Esophagus (tissue), 2 donors: ENCODE data around the gene PHACTR2. TPM values are rescaled to one million over a fixed set of nuclear protein-coding genes. Genes with fewer than 3 reads are reported as not detected.
A peak's percentile ranks its signal among the peaks of the same experiment; 100 is the strongest.

Experiments
- H3K27ac ChIP-seq, 2 donors: one replicate each; pipeline ENCODE4 v1.5.1; 2013; ENCODE audit warnings: low read depth in 2 of 2, mild to moderate bottlenecking in 2 of 2, inconsistent platforms in 1 of 2, low read length in 1 of 2, moderate library complexity in 1 of 2
- H3K27me3 ChIP-seq, 2 donors: one replicate each; pipeline ENCODE4 v1.6.1; 2013; ENCODE audit warnings: low read length in 2 of 2, control low read depth in 1 of 2, mild to moderate bottlenecking in 1 of 2; ENCODE audit not compliant: insufficient read depth in 2 of 2, control insufficient read depth in 1 of 2
- H3K36me3 ChIP-seq, 2 donors: one replicate each; pipeline ENCODE4 v1.6.1; 2013; ENCODE audit warnings: low read length in 1 of 2; ENCODE audit not compliant: control insufficient read depth in 2 of 2, insufficient read depth in 2 of 2
- H3K4me1 ChIP-seq, 2 donors: one replicate each; pipeline ENCODE4 v1.6.1; 2013; ENCODE audit warnings: low read length in 1 of 2; ENCODE audit not compliant: control insufficient read depth in 2 of 2, insufficient read depth in 2 of 2
- H3K4me3 ChIP-seq, 2 donors: one replicate each; pipeline ENCODE4 v1.5.1; 2013; ENCODE audit warnings: low read length in 2 of 2, mild to moderate bottlenecking in 2 of 2, low read depth in 1 of 2, moderate library complexity in 1 of 2
- H3K9me3 ChIP-seq, 2 donors: one replicate each; pipeline ENCODE4 v1.6.1; 2013; ENCODE audit warnings: mild to moderate bottlenecking in 2 of 2, low read depth in 1 of 2, low read length in 1 of 2, moderate library complexity in 1 of 2; ENCODE audit not compliant: control insufficient read depth in 2 of 2, insufficient read depth in 1 of 2
- WGBS, 2 donors: extraction: QIAGEN DNeasy Blood & Tissue Kit; methylation state at CpG; one replicate each; pipeline ENCODE4 v1.1.7; 2013; 5-methylcytosine and 5-hydroxymethylcytosine counted together
- polyA plus RNA-seq, 2 donors: library from polyadenylated mRNA; stranded (reverse); fragments of 200-250 nt; gene quantifications; one replicate each; pipeline ENCODE4 v1.2.3, GENCODE V29; 2013
- donor health status: healthy with polysubstance abuse.
- donor health status: Bipolar disorder and iron deficiency.

Gene PHACTR2
- polyA plus RNA-seq, 2 donors = 12.3 to 13.2 TPM

- H3K36me3 ChIP-seq = no peaks in the 10 kb centered on the region
- WGBS, 2 donors = 85 to 88% methylated on average over 6 of the region's 6 CpGs
- peak overlapping the region; percentile 4 to 28 for H3K27ac ChIP-seq
- H3K4me3 ChIP-seq = no peak overlapping the region
- H3K4me1 ChIP-seq = peaks cover 4 to 6% of the 10 kb centered on the region in 2 donors
- H3K9me3 ChIP-seq = no peaks in the 10 kb centered on the region
- no peaks in the 10 kb centered on the region for H3K27me3 ChIP-seq
Measured at GRCh38 chr6:143742070-143742954, 64.5 kb downstream of the PHACTR2 start.

- 59 to 78% methylated on average over 3 of the region's 3 CpGs for WGBS, 2 donors
- H3K36me3 ChIP-seq = no peaks in the 10 kb centered on the region
- no peaks in the 10 kb centered on the region for H3K27me3 ChIP-seq
- H3K9me3 ChIP-seq = no peaks in the 10 kb centered on the region
- no peak overlapping the region for H3K4me3 ChIP-seq
- no peak overlapping the region for H3K27ac ChIP-seq
- H3K4me1 ChIP-seq = peaks cover 4 to 6% of the 10 kb centered on the region in 2 donors
Measured at GRCh38 chr6:143742955-143743255, 65.1 kb downstream of the PHACTR2 start.

- H3K27ac ChIP-seq = peak overlapping the region; percentile 13 to 22
- H3K36me3 ChIP-seq = no peaks in the 10 kb centered on the region
- no peak overlapping the region for H3K4me3 ChIP-seq
- WGBS, 2 donors = 53% methylated on average over 12 of the region's 12 CpGs
- H3K9me3 ChIP-seq = no peaks in the 10 kb centered on the region
- no peaks in the 10 kb centered on the region for H3K27me3 ChIP-seq
- H3K4me1 ChIP-seq = peaks cover 4 to 6% of the 10 kb centered on the region in 2 donors
Measured at GRCh38 chr6:143743301-143744166, 65.8 kb downstream of the PHACTR2 start.

GRCh38 chr6:143744551-143745165 is 66.9 kb downstream of the PHACTR2 start:
- Histone ChIP-seq H3K4me3 (no peak overlapping the region), H3K27ac (peak overlapping the region in 1 of 2 donors; percentile 73), H3K27me3 (no peaks in the 10 kb centered on the region), H3K9me3 (no peaks in the 10 kb centered on the region), H3K4me1 (peaks cover 4 to 6% of the 10 kb centered on the region in 2 donors), H3K36me3 (no peaks in the 10 kb centered on the region)
- 38 to 45% methylated on average over 8 of the region's 8 CpGs for WGBS, 2 donors

- 42 to 43% methylated on average over 22 of the region's 22 CpGs for WGBS, 2 donors
- no peaks in the 10 kb centered on the region for H3K36me3 ChIP-seq
- peaks cover 4 to 6% of the 10 kb centered on the region in 2 donors for H3K4me1 ChIP-seq
- no peaks in the 10 kb centered on the region for H3K9me3 ChIP-seq
- H3K4me3 ChIP-seq = no peak overlapping the region
- H3K27ac ChIP-seq = peak overlapping the region in 1 of 2 donors; percentile 46
- H3K27me3 ChIP-seq = no peaks in the 10 kb centered on the region
Measured at GRCh38 chr6:143745166-143746133, 67.7 kb downstream of the PHACTR2 start.

GRCh38 chr6:143746202-143747119 is 68.7 kb downstream of the PHACTR2 start:
- Histone ChIP-seq H3K27ac (peak overlapping the region; percentile 13 to 47), H3K4me1 (peaks cover 4 to 6% of the 10 kb centered on the region in 2 donors), H3K27me3 (no peaks in the 10 kb centered on the region), H3K4me3 (no peak overlapping the region), H3K36me3 (no peaks in the 10 kb centered on the region), H3K9me3 (no peaks in the 10 kb centered on the region)
- 69 to 85% methylated on average over 12 of the region's 12 CpGs for WGBS, 2 donors

- WGBS, 2 donors = 65 to 87% methylated on average over 8 of the region's 8 CpGs
- Histone ChIP-seq H3K4me3 (no peak overlapping the region), H3K9me3 (no peaks in the 10 kb centered on the region), H3K27ac (no peak overlapping the region), H3K27me3 (no peaks in the 10 kb centered on the region), H3K36me3 (no peaks in the 10 kb centered on the region), H3K4me1 (peaks cover 4 to 6% of the 10 kb centered on the region in 2 donors)
Measured at GRCh38 chr6:143747347-143747842, 69.6 kb downstream of the PHACTR2 start.

- WGBS, 2 donors = 90 to 91% methylated on average over 1 of the region's 1 CpG
- H3K36me3 ChIP-seq = no peaks in the 10 kb centered on the region
- H3K4me3 ChIP-seq = no peak overlapping the region
- no peaks in the 10 kb centered on the region for H3K27me3 ChIP-seq
- H3K9me3 ChIP-seq = no peaks in the 10 kb centered on the region
- H3K27ac ChIP-seq = no peak overlapping the region
- peaks cover 4 to 6% of the 10 kb centered on the region in 2 donors for H3K4me1 ChIP-seq
Measured at GRCh38 chr6:143749891-143750290, 72.1 kb downstream of the PHACTR2 start.
